GM18517 (cell line): ENCODE data around the gene KCNMA1.
"Not testable (repeated sequence)": the region's sequence is repeated elsewhere in the genome, so short reads cannot be mapped to it uniquely, and the experiment has no call there.

Experiments
- ATAC-seq: cut with Tn5 transposase; IDR thresholded peaks from one replicate; pipeline ENCODE4 v1.9.1; 2021; ENCODE audit warnings: mild to moderate bottlenecking, moderate library complexity; ENCODE audit not compliant: unreplicated experiment

The KCNMA1 gene

DNA sequence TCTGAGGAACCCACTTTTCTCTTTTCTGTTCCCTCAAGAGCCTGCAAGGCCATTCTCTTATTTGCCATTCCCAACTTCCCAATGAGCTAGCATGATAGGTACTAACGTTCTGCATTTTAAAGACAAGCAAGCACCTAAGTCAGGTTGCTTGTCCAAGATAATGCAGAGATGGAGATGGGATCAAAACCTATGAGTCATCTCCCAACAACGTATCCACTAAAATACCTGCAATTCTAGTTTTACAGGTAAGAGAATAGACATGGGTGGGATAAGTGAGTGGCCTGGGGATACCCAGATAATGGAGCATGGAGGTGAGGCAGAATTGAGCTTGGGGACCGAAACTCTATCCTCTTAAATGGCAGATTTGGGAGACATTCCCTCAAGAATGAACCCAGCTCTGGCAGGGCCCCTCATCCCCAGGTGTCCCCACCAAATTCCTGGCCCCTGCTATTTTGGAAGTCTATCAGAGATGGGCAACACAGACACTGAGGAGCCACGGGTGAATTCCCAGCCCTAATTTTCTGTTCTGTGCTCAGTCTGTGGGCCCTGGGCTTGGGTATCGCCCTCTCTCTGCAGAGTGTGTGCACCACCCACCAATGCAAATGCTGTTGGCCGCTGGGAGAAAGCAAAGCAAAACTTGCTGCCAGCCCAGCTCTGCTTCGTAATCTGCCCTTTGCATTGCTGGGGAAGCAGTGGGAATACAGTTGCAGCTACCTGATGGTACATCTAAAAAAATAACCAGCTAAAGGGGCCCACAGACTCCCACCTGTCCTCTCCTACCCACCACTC lies 98.3 kb downstream of the KCNMA1 start:
- no peak for ATAC-seq

GRCh38 chr10:77537720-77538373 lies 99.8 kb downstream of the KCNMA1 start:
- no peak for ATAC-seq

GRCh38 chr10:77537071-77537470 lies 100.5 kb downstream of the KCNMA1 start:
- no peak for ATAC-seq

DNA sequence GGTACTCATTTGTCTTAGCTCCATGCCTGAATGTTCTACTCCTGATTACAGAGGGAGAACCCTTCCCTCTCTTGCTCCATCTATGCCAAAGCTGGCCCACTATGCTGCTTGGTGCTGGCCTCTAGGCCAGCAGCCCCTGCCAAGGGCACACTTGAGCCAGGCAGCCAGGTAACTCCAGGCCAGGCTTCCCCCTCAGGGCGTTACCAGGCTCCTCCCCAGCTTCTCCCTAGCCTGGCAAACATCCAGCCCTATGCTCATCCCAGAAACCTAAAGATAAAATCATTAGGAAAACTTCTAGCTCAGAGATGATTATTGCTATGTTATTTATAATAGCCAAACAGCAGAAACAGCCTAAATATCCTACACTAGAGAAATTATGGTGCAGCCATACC lies 103.7 kb downstream of the KCNMA1 start:
- no peak for ATAC-seq

GRCh38 chr10:77533146-77533886 lies 104.3 kb downstream of the KCNMA1 start:
- no peak for ATAC-seq

DNA sequence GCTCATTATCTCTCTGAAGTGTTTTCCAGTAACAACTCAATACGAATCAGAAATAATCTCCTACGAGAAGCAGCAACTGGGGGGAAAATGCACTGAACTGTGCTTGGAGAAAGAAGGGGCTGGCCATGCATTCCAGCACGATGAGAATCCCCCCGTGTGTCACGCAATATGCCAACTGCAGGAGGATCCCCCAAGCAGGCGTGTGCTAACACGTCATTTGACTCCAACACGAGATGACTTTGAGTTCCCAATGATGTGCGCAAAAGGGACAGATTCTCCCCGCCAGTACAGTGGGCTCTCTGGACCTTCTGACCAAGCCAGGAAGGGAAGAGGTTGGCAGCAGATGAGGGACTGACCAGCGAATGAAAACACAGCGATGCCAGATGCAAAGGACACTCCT lies 105.5 kb downstream of the KCNMA1 start:
- no peak for ATAC-seq

GRCh38 chr10:77531441-77532001 lies 106.1 kb downstream of the KCNMA1 start:
- ATAC-seq = no peak

DNA sequence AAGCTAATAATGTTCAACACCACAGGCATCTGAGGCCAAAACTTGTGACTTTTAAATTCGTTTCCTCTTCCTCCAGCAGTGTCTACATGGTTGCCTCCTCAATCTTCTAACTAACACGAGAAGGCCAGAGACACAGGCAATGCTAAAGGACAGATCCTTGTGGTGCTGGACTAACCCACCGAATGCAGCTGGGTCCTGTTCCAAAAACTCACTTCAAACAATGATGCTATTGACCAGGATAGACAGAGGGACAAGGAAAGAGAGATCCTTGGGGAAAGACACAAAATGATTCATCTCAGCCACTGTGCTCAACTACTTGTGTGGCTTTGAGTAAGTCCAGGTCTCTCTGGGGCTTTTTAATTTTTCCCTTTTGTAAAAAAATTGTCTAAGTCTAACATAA lies 107.6 kb downstream of the KCNMA1 start:
- no peak for ATAC-seq

DNA sequence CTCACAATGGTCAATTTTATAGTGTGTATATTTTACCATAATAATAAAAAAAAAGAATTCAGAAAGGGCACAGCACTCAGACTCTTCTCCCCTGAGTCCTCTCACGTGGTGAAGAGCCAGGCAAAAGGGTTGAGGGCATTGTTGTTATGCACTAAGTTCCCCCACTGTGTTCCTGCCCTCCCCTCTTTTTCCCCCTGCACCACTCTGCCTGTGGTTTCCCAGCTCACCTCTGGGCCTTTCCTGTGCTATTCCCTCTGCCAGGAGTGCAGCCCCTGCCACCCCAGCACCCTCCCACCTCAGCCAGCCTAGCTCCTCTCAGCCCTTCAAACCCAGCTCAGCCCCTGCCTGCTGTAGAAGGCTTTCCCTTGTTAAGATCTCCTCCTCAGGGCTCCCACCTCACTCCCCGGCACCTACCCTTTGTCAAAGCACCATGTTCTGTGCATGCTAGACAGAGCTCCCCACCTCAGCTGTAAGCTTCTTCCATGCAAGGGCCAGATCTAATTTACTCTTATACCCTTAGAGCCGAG lies 108.5 kb downstream of the KCNMA1 start:
- ATAC-seq = no peak

DNA sequence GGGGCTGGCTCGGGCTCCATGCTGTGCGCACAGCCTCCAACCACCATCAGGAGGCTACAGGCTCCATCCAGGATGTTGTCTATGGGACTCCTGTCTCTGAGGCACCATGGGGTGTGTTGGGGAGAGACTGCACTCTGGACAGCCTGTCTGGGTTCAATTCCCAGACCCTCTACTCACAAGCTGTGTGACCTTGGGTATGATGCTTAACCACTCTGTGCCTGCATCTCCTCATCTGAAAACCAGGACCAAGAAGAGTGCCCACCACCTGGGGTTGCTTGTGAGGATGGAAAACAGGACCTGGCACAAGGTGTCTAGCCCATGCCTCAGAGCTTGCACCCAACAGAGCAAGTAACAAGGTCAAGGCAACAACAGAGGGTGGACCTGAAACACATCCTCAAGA lies 109.8 kb downstream of the KCNMA1 start:
- ATAC-seq = no peak

GRCh38 chr10:77526868-77527617 lies 110.6 kb downstream of the KCNMA1 start:
- ATAC-seq = no peak

DNA sequence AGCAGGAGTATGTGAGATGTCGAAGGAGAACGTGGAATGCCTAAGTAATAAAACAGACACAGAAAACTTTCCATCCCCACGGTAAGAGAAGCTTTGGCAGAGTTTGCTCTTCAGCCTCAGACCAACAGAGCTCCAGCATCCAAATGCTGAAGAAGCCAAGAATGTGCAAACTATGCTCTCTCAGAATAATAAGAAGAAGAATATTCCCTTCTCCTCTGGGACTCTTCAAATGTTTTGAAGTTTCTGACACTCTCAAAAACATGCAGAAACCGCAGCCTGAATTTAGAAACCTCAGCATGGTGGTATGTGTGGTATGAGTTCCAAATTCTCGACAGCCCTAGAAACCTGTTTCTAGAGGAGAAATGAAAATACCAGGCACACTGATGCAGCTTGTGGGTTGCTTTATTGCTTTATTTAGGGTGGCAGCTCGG lies 113.3 kb downstream of the KCNMA1 start:
- ATAC-seq = no peak

DNA sequence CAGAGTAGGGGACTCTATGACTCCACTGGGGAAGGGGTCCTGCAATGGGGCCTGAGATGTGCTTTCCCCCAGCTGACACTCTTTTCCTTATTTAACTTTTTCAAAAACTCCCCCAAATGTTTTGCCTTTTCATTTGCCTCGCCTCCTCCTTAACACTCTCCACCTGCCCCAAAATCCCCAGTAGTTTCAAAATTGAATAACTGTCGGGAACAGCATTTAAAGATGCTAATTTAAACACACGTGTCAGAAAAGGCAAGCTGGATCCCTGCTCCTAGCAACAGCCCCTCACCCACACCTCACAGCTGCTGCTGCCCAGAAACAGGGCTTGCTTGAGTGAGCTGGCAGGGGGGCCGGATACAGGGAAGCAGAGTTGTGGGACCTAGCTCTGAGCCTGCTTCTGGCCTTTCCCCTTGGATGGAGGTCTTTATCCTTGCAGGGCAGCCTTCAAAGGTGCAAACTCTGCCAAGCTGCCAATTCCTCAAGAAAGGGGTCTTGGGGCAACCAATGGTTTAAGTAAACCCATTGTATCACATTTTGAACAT lies 115.3 kb downstream of the KCNMA1 start:
- no peak for ATAC-seq

GRCh38 chr10:77520995-77521394 lies 116.6 kb downstream of the KCNMA1 start:
- no peak for ATAC-seq

DNA sequence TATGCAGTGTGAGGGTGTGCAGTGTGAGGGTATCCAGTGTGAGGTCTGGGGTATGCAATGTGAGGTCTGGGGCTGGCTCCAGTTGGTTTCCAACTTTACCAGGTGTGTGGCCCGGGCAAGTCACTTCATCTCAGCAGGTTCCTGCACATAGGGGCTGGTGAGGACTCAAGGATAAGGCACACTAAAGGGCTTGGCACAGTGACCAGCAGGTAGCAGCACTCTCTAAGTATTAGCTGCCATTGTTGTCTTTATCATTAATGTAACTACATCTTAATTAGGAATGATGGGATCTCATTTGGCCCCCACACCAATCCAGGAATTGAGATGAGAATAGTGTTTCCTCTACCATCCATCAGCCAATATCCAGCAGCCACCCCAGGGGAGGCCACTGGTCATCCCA lies 117.3 kb downstream of the KCNMA1 start:
- ATAC-seq = no peak

GRCh38 chr10:77519791-77520190 lies 117.8 kb downstream of the KCNMA1 start:
- ATAC-seq = not testable (repeated sequence)

DNA sequence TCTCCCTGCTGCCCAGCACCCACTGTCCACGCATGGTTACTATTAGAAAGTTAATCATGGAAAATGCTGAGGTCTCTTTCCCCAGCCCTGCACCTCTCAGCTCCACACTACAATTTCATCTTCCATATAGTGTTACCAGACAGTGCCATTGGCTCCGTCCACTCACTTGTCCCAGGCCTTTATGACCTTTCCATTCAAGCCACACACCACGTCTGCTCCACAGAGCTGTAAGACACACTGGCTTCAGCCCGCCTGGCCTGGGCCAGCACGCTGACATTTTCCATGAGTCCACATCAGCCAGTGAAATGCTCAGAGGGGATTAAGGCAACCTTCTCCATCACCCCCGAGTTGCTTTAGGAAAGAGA lies 118.7 kb downstream of the KCNMA1 start:
- no peak for ATAC-seq

- no peak for ATAC-seq
These were observed 119.2 kb downstream of the KCNMA1 start for GRCh38 chr10:77518241-77518909.

DNA sequence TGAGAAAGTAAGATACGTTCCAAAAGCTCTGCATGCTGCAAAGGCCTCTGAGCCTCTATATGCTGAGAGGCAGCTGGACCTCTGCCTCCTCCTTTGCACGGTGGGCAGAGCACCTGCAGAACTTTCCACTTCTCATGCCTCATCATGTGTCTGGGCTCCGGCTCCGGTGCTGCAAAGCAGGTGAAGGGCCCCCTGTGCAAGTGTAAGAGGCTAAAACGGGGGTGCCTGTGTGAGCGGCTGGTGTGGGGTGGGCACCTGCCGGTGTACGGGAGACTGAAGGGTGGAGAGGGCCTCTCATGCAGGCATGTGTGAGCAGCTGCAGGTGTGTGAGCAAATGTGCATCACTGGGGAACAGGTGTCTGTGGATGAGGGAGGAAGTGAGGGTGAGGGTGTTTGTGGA lies 121.0 kb downstream of the KCNMA1 start:
- no peak for ATAC-seq

GRCh38 chr10:77514870-77515269 lies 122.7 kb downstream of the KCNMA1 start:
- no peak for ATAC-seq
